Measurements from ENCODE around the gene PYGL.

PYGL gene

GRCh38 chr14:50874757-50875156 is 69.5 kb downstream of the PYGL start:
- H3K36me3 ChIP-seq, result peaks cover 39% of the 10 kb centered on the region
- peaks cover 11 to 22% of the 10 kb centered on the region in 2 experiments for H3K4me1 ChIP-seq (ENCODE audit: control insufficient read depth in 1 of 2, insufficient read depth in 1 of 2, low read depth in 1 of 2, low read length in 1 of 2)
- H3K27me3 ChIP-seq, result peaks cover 28% of the 10 kb centered on the region
- TF ChIP-seq CTCF (IDR thresholded peaks at IDR 0.05), result no peak
- no peaks in the 10 kb centered on the region for H3K9me3 ChIP-seq
- H3K27ac ChIP-seq, result peak overlapping the region; percentile 6
- H3K4me3 ChIP-seq (ENCODE audit: low read depth in 1 of 2, low read length in 1 of 2), result no peak overlapping the region

- TF ChIP-seq CTCF (IDR thresholded peaks at IDR 0.05), result no peak
- Histone ChIP-seq H3K4me3 (ENCODE audit: low read depth in 1 of 2, low read length in 1 of 2) (no peak within 1 kb of the TSS), H3K9me3 (no peaks in the 10 kb centered on the region), H3K36me3 (peaks cover 24% of the 10 kb centered on the region), H3K27me3 (peaks cover 28% of the 10 kb centered on the region), H3K27ac (no peak within 1 kb of the TSS), H3K4me1 (ENCODE audit: control insufficient read depth in 1 of 2, insufficient read depth in 1 of 2, low read depth in 1 of 2, low read length in 1 of 2) (peaks cover 20 to 31% of the 10 kb centered on the region in 2 experiments)
Measured at GRCh38 chr14:50871914-50872732, 72.2 kb downstream of the PYGL start, which contains the start of gene ABHD12B. Gene ABHD12B (plus strand): TSS chr14:50872053. CDS start chr14:50872175, 122 bp downstream.

- Histone ChIP-seq H3K4me1 (ENCODE audit: control insufficient read depth in 1 of 2, insufficient read depth in 1 of 2, low read depth in 1 of 2, low read length in 1 of 2) (peaks cover 29 to 40% of the 10 kb centered on the region in 2 experiments), H3K4me3 (ENCODE audit: low read depth in 1 of 2, low read length in 1 of 2) (no peak overlapping the region), H3K36me3 (peaks cover 17% of the 10 kb centered on the region), H3K9me3 (no peaks in the 10 kb centered on the region), H3K27me3 (peaks cover 28% of the 10 kb centered on the region), H3K27ac (no peak overlapping the region)
- no peak for TF ChIP-seq CTCF (IDR thresholded peaks at IDR 0.05)
Measured at GRCh38 chr14:50871228-50871627, 73.1 kb downstream of the PYGL start.

GRCh38 chr14:50865391-50866076 is 78.7 kb downstream of the PYGL start:
- Histone ChIP-seq H3K9me3 (no peaks in the 10 kb centered on the region), H3K27me3 (peaks cover 5% of the 10 kb centered on the region), H3K36me3 (peaks cover 10% of the 10 kb centered on the region), H3K27ac (peak overlapping the region; percentile 78), H3K4me3 (ENCODE audit: low read depth in 1 of 2, low read length in 1 of 2) (no peak overlapping the region), H3K4me1 (ENCODE audit: control insufficient read depth in 1 of 2, insufficient read depth in 1 of 2, low read depth in 1 of 2, low read length in 1 of 2) (peaks cover 52 to 53% of the 10 kb centered on the region in 2 experiments)
- TF ChIP-seq CTCF (IDR thresholded peaks at IDR 0.05), result no peak

- H3K27me3 ChIP-seq, result no peaks in the 10 kb centered on the region
Measured at GRCh38 chr14:50864946-50865345, 79.3 kb downstream of the PYGL start.

More at GRCh38 chr14:50864946-50865345, 79.3 kb downstream of the PYGL start:
- no peak overlapping the region for H3K4me3 ChIP-seq (ENCODE audit: low read depth in 1 of 2, low read length in 1 of 2)
- H3K9me3 ChIP-seq, result no peaks in the 10 kb centered on the region
- peaks cover 56 to 58% of the 10 kb centered on the region in 2 experiments for H3K4me1 ChIP-seq (ENCODE audit: control insufficient read depth in 1 of 2, insufficient read depth in 1 of 2, low read depth in 1 of 2, low read length in 1 of 2)
- H3K36me3 ChIP-seq, result peaks cover 4% of the 10 kb centered on the region
- H3K27ac ChIP-seq, result peak overlapping the region; percentile 78
- no peak for TF ChIP-seq CTCF (IDR thresholded peaks at IDR 0.05)
